HCT116 (cell line): ENCODE measurements around the gene ARHGEF12. TPM values are rescaled to one million over a fixed set of nuclear protein-coding genes. Genes with fewer than 3 reads are reported as not detected.
A peak's percentile ranks its signal among the peaks of the same experiment; 100 is the strongest.

ENCODE experiments used
- ATAC-seq: fragments of 200-7000 bp; cut with Tn5 transposase; 2 replicates; pipeline ENCODE4 v1.9.1; 2020; ENCODE audit warnings: mild to moderate bottlenecking, moderate library complexity
- BruUV-seq: library from RNA; stranded (reverse); fragments of 400-500 nt; replicated peaks from 2 replicates; lab custom pipeline; 2021; lab: Mats Ljungman, UMichigan
- CTCF ChIA-PET: fragments of 300-600 bp; sonication (Branson Sonifier 250); formaldehyde crosslinking; loops from one replicate; lab custom pipeline; 2021; ENCODE audit warnings: antibody characterized with exemption; lab: Charles Lee
- POLR2A ChIA-PET: fragments of 300-600, 350-600 bp; sonication (Branson Sonifier 250); formaldehyde crosslinking; loops from one replicate; lab custom pipeline; 2021; ENCODE audit warnings: antibody characterized with exemption; lab: Charles Lee
- RAD21 ChIA-PET, 2 experiments: fragments of 300-600 bp; sonication (Branson Sonifier 250); formaldehyde crosslinking; loops; one replicate each; lab custom pipeline; 2023; ENCODE audit warnings: low total read pairs in 2 of 2; ENCODE audit not compliant: uncharacterized antibody in 2 of 2, unreplicated experiment in 2 of 2, low non-redundant PET in 1 of 2; lab: Charles Lee
- DNase-seq: peaks from one replicate; pipeline ENCODE4 v3.0.0-alpha.2; 2010; ENCODE audit warnings: low read depth, low spot score
- H2AFZ ChIP-seq: fragments of 200-600 bp; shearing (Covaris generic), sonication (generic); 2 replicates; pipeline ENCODE4 v1.6.1; 2017; ENCODE audit warnings: low read depth, mixed run types, mixed read lengths, antibody characterized with exemption, low read length; ENCODE audit not compliant: poor library complexity, severe bottlenecking
- H3K27ac ChIP-seq: 2 replicates; pipeline ENCODE4 v1.5.1; 2012; ENCODE audit warnings: low read depth, low read length
- H3K27me3 ChIP-seq: fragments of 200-600 bp; sonication (generic); 2 replicates; pipeline ENCODE4 v1.6.1; 2016; ENCODE audit warnings: mixed run types, low read length, mixed read lengths; ENCODE audit not compliant: insufficient read depth
- H3K36me3 ChIP-seq, 2 experiments: fragments of 200-500 bp in 1 of 2; fragments of 200-600 bp in 1 of 2; sonication (Bioruptor generic) in 1 of 2; sonication (generic) in 1 of 2; 2 replicates each; pipeline versions ENCODE4 v1.5.1 to v1.6.1; 2014 to 2016; ENCODE audit warnings: low read length in 2 of 2, inconsistent platforms in 1 of 2, mixed read lengths in 1 of 2, mixed run types in 1 of 2; ENCODE audit not compliant: insufficient read depth in 2 of 2, control insufficient read depth in 1 of 2
- H3K4me1 ChIP-seq, 2 experiments: fragments of 200-600 bp in 1 of 2; sonication (generic) in 1 of 2; 2 replicates each; pipeline versions ENCODE4 v1.5.1 to v1.6.1; 2012 to 2017; ENCODE audit warnings: low read length in 2 of 2, inconsistent platforms in 1 of 2, mild to moderate bottlenecking in 1 of 2, mixed read lengths in 1 of 2, mixed run types in 1 of 2, moderate library complexity in 1 of 2; ENCODE audit not compliant: insufficient read depth in 2 of 2, control insufficient read depth in 1 of 2
- H3K4me2 ChIP-seq: fragments of 200-600 bp; sonication (generic); 2 replicates; pipeline ENCODE4 v1.6.1; 2017; ENCODE audit warnings: mixed run types, low read length, mixed read lengths
- H3K4me3 ChIP-seq, 2 experiments: fragments of 200-600 bp in 1 of 2; sonication (generic) in 1 of 2; replicated peaks in 1 of 2; 2 replicates each; pipeline ENCODE4 v1.5.1; 2011 to 2016; ENCODE audit warnings: low read length in 2 of 2, control low read depth in 1 of 2, low read depth in 1 of 2, mild to moderate bottlenecking in 1 of 2, mixed read lengths in 1 of 2, mixed run types in 1 of 2
- H3K79me2 ChIP-seq: fragments of 200-600 bp; sonication (generic); 2 replicates; pipeline ENCODE4 v1.6.1; 2017; ENCODE audit warnings: mild to moderate bottlenecking, mixed run types, low read length, moderate library complexity, mixed read lengths; ENCODE audit not compliant: insufficient read depth
- H3K9ac ChIP-seq: fragments of 200-600 bp; sonication (generic); 2 replicates; pipeline ENCODE4 v1.6.1; 2016; ENCODE audit warnings: low read length, mixed read lengths
- H3K9me2 ChIP-seq: fragments of 200-600 bp; sonication (generic), shearing (Covaris generic); 2 replicates; pipeline ENCODE4 v1.6.1; 2017; ENCODE audit warnings: mixed run types, mild to moderate bottlenecking, moderate library complexity; ENCODE audit not compliant: insufficient read depth
- H3K9me3 ChIP-seq, 2 experiments: fragments of 200-500 bp in 1 of 2; fragments of 200-600 bp in 1 of 2; sonication (Bioruptor generic) in 1 of 2; sonication (generic) in 1 of 2; 2 replicates each; pipeline ENCODE4 v1.6.1; 2014 to 2017; ENCODE audit warnings: low read length in 2 of 2, mixed read lengths in 2 of 2, inconsistent platforms in 1 of 2, low read depth in 1 of 2, mild to moderate bottlenecking in 1 of 2, mixed run types in 1 of 2, moderate library complexity in 1 of 2; ENCODE audit not compliant: control insufficient read depth in 1 of 2, insufficient read depth in 1 of 2
- H4K20me1 ChIP-seq: fragments of 200-600 bp; sonication (generic), shearing (Covaris generic); 2 replicates; pipeline ENCODE4 v1.6.1; 2017; ENCODE audit warnings: mixed run types, mild to moderate bottlenecking, moderate library complexity; ENCODE audit not compliant: insufficient read depth
- CEBPB ChIP-seq: IDR thresholded peaks from 2 replicates; pipeline ENCODE4 v1.6.1; 2012; ENCODE audit warnings: low read depth
- EGR1 ChIP-seq: IDR thresholded peaks from 2 replicates; pipeline ENCODE4 v1.6.1; 2012; ENCODE audit warnings: low read depth
- ELF1 ChIP-seq: IDR thresholded peaks from 2 replicates; pipeline ENCODE4 v1.6.1; 2012; ENCODE audit warnings: low read depth, borderline replicate concordance
- EZH2 ChIP-seq: fragments of 200-600 bp; sonication (generic); IDR thresholded peaks from 2 replicates; pipeline ENCODE4 v1.6.1; 2017; ENCODE audit warnings: antibody characterized with exemption, mixed run types
- EZH2phosphoT487 ChIP-seq: fragments of 200-600 bp; IDR thresholded peaks from 2 replicates; pipeline ENCODE4 v1.6.1; 2018; ENCODE audit warnings: antibody characterized with exemption, borderline replicate concordance
- FOSL1 ChIP-seq: IDR thresholded peaks from 2 replicates; pipeline ENCODE4 v1.6.1; 2012; ENCODE audit warnings: low read depth
- SP1 ChIP-seq: IDR thresholded peaks from 2 replicates; pipeline ENCODE4 v1.6.1; 2012; ENCODE audit warnings: low read depth
- SRF ChIP-seq: IDR thresholded peaks from 2 replicates; pipeline ENCODE4 v1.6.1; 2012; ENCODE audit warnings: low read depth
- YY1 ChIP-seq: IDR thresholded peaks from 2 replicates; pipeline ENCODE4 v1.6.1; 2011; ENCODE audit warnings: low read length, low read depth, moderate library complexity, mild to moderate bottlenecking; ENCODE audit not compliant: insufficient replicate concordance; ENCODE audit errors: extremely low read depth
- ZFX ChIP-seq: fragments of 450-650 bp; IDR thresholded peaks from 2 replicates; pipeline ENCODE4 v1.6.1; 2017
- intact Hi-C: fragments of 100-400 bp; cut with micrococcal nuclease; formaldehyde crosslinking; loops from 2 replicates; pipeline ENCODE4 v1.10.0; 2022
- total RNA-seq: library from RNA; stranded (reverse); gene quantifications from one replicate; pipeline ENCODE4 v1.2.1, GENCODE V29; 2021; ENCODE audit not compliant: unreplicated experiment
- TF ChIP-seq, protein P1 (sequence below): IDR thresholded peaks from 2 replicates; pipeline ENCODE4 v1.6.1; 2011; ENCODE audit warnings: mild to moderate bottlenecking, low read length, moderate library complexity; ENCODE audit not compliant: insufficient replicate concordance; ENCODE audit errors: extremely low read depth
- TF ChIP-seq, protein P2 (sequence below), 3 experiments: fragments of 200-600 bp in 1 of 3; sonication (generic) in 1 of 3; IDR thresholded peaks in 2 of 3; conservative IDR thresholded peaks in 1 of 3; 2 replicates each; pipeline ENCODE4 v1.5.1; 2012 to 2017; ENCODE audit warnings: low read depth in 2 of 3, low read length in 2 of 3, antibody characterized with exemption in 1 of 3, borderline replicate concordance in 1 of 3, control low read depth in 1 of 3, mild to moderate bottlenecking in 1 of 3, mixed read lengths in 1 of 3, mixed run types in 1 of 3, moderate library complexity in 1 of 3; ENCODE audit not compliant: insufficient read depth in 1 of 3
- TF ChIP-seq, protein P3 (sequence below): IDR thresholded peaks from 2 replicates; pipeline ENCODE4 v1.6.1; 2012; ENCODE audit warnings: low read depth
- TF ChIP-seq, protein P4 (sequence below): IDR thresholded peaks from 2 replicates; pipeline ENCODE4 v1.6.1; 2012
- TF ChIP-seq, protein P5 (sequence below): IDR thresholded peaks from 2 replicates; pipeline ENCODE4 v1.6.1; 2012

ARHGEF12 gene
- total RNA-seq, 1 experiment from 2014 or later, result 81.4 TPM

DNA sequence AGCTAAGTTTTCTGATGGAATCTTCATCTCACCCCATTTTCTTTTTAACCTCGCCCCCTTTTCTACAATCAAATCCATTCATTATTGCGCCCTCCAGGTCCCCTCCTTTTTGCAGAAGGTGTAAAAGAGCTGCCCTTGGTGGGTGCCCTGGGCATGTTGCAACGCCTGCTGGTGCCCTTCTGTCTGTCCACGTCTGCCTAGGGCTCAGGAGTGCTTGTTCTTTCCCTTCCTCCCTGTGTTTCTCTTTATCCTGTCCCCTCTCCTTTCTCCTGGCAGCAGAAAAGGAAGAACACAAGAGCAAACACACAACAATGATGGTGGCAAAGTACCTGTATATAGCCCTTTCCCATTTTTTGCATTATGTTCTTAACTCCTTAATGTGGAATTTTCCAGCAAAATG is 17.3 kb upstream of the ARHGEF12 start (continued):
- TF ChIP-seq FOSL1, result no peak
- no peak for TF ChIP-seq EZH2
- TF ChIP-seq, protein P1, sequence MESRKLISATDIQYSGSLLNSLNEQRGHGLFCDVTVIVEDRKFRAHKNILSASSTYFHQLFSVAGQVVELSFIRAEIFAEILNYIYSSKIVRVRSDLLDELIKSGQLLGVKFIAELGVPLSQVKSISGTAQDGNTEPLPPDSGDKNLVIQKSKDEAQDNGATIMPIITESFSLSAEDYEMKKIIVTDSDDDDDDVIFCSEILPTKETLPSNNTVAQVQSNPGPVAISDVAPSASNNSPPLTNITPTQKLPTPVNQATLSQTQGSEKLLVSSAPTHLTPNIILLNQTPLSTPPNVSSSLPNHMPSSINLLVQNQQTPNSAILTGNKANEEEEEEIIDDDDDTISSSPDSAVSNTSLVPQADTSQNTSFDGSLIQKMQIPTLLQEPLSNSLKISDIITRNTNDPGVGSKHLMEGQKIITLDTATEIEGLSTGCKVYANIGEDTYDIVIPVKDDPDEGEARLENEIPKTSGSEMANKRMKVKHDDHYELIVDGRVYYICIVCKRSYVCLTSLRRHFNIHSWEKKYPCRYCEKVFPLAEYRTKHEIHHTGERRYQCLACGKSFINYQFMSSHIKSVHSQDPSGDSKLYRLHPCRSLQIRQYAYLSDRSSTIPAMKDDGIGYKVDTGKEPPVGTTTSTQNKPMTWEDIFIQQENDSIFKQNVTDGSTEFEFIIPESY, result no peak
- TF ChIP-seq, all 23 proteins: peak for 0

DNA sequence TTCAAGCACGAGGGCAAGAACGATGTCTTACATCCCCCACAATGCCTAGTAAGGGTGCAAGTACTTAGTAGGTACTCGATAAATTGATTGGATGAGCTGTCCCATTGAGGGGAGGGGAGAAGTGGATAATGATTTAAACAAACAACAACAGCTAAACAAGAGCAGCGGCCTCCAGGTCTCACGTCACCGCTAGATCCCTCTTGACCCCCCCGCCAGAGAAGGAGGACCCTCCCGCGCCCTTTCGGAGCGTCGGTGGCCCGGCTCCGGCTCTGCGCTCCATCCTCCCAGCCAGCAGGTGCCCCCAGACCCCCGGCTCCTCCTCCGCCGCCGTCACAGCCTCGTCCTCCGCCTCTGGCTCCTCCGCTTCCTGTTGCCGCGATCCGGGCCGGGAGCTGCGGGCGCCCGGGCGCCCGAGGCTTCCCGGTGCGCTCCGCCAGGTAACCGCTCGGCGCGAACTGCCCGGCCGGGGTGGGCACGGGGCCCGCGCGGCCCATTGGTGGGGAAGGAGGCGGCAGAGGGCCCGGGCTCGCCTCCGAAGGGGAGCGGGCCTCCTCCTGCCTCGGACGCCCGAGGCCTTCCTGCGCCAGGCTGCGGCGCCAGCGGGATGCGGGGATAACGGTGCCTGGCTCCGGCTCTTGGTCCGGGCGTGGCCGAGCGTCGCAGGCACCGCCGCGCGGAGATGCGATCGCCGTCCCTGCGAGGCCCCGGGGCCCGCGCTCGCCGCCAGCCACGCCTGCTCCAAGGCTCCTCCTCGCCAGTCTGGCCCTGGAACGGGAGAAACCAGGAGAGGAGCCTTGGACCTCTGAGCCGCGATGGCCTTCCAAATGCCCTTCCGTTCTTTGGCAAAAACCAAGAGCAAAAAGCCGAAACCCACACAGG is 11.0 kb upstream of the ARHGEF12 start, which contains the start of gene TLCD5:
Gene TLCD5 (plus strand): TSS at position 368 of the 879 bp plus-strand sequence. CDS start 2,143 bp downstream, outside the sequence.
- Histone ChIP-seq H3K27ac (peak within 1 kb of the TSS; percentile 79), H2AFZ (peak within 1 kb of the TSS; percentile 43), H4K20me1 (no peaks in the 10 kb centered on the region), H3K9ac (peak within 1 kb of the TSS; percentile 64), H3K9me3 (no peaks in the 10 kb centered on the region), H3K27me3 (no peaks in the 10 kb centered on the region), H3K4me3 (peak within 1 kb of the TSS; percentile 64 to 67), H3K4me1 (peaks cover 15 to 21% of the 10 kb centered on the region in 2 experiments), H3K9me2 (no peaks in the 10 kb centered on the region), H3K79me2 (peaks cover 20% of the 10 kb centered on the region), H3K36me3 (no peaks in the 10 kb centered on the region), H3K4me2 (peak within 1 kb of the TSS; percentile 71)
- DNase-seq (peak; percentile 54), ATAC-seq (peak; percentile 92)
- ChIA-PET CTCF (interaction anchor here (1.6 to 2.5 kb wide), 2 partner anchors 17 to 22 kb away, joined by 4 to 17 read pairs; no protein-coding TSS in a partner anchor), POLR2A (interaction anchor here (0.8 to 1.7 kb wide), 3 partner anchors 11 to 22 kb away, joined by 3 to 4 read pairs (median 4); no protein-coding TSS in a partner anchor), RAD21 (no interaction called here)
- BruUV-seq, result no TSS peak
- intact Hi-C loops, result no loop called here
- TF ChIP-seq EGR1 (no peak), SRF (no peak), EZH2phosphoT487 (no peak), FOSL1 (no peak), CEBPB (no peak), EZH2 (no peak), YY1 (no peak), ZFX (peak; percentile 98), ELF1 (no peak), SP1 (no peak; the same call in 1 of the 2 replicates)
- TF ChIP-seq, protein P2, sequence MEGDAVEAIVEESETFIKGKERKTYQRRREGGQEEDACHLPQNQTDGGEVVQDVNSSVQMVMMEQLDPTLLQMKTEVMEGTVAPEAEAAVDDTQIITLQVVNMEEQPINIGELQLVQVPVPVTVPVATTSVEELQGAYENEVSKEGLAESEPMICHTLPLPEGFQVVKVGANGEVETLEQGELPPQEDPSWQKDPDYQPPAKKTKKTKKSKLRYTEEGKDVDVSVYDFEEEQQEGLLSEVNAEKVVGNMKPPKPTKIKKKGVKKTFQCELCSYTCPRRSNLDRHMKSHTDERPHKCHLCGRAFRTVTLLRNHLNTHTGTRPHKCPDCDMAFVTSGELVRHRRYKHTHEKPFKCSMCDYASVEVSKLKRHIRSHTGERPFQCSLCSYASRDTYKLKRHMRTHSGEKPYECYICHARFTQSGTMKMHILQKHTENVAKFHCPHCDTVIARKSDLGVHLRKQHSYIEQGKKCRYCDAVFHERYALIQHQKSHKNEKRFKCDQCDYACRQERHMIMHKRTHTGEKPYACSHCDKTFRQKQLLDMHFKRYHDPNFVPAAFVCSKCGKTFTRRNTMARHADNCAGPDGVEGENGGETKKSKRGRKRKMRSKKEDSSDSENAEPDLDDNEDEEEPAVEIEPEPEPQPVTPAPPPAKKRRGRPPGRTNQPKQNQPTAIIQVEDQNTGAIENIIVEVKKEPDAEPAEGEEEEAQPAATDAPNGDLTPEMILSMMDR (IDR thresholded peaks at IDR 0.05 in 2 of 3, conservative IDR thresholded peaks at IDR 0.05 in 1 of 3; ENCODE audit: borderline replicate concordance in 1 of 3, insufficient read depth in 1 of 3, low read depth in 2 of 3, low read length in 2 of 3), result peak in 1 of 3 experiments; percentile 19; a peak in 1 of 6 replicates
- TF ChIP-seq, protein P3, sequence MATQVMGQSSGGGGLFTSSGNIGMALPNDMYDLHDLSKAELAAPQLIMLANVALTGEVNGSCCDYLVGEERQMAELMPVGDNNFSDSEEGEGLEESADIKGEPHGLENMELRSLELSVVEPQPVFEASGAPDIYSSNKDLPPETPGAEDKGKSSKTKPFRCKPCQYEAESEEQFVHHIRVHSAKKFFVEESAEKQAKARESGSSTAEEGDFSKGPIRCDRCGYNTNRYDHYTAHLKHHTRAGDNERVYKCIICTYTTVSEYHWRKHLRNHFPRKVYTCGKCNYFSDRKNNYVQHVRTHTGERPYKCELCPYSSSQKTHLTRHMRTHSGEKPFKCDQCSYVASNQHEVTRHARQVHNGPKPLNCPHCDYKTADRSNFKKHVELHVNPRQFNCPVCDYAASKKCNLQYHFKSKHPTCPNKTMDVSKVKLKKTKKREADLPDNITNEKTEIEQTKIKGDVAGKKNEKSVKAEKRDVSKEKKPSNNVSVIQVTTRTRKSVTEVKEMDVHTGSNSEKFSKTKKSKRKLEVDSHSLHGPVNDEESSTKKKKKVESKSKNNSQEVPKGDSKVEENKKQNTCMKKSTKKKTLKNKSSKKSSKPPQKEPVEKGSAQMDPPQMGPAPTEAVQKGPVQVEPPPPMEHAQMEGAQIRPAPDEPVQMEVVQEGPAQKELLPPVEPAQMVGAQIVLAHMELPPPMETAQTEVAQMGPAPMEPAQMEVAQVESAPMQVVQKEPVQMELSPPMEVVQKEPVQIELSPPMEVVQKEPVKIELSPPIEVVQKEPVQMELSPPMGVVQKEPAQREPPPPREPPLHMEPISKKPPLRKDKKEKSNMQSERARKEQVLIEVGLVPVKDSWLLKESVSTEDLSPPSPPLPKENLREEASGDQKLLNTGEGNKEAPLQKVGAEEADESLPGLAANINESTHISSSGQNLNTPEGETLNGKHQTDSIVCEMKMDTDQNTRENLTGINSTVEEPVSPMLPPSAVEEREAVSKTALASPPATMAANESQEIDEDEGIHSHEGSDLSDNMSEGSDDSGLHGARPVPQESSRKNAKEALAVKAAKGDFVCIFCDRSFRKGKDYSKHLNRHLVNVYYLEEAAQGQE, result no peak
- TF ChIP-seq, protein P4, sequence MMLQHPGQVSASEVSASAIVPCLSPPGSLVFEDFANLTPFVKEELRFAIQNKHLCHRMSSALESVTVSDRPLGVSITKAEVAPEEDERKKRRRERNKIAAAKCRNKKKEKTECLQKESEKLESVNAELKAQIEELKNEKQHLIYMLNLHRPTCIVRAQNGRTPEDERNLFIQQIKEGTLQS, result no peak
- TF ChIP-seq, protein P5, sequence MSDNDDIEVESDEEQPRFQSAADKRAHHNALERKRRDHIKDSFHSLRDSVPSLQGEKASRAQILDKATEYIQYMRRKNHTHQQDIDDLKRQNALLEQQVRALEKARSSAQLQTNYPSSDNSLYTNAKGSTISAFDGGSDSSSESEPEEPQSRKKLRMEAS, result peak; percentile 41; the same call in 1 of the 2 replicates
